Stimulated activated CD8-positive, alpha-beta memory T cell treated with anti-CD3 and anti-CD28 coated beads, Interleukin-4, amount 100 ng/mL, for 24 hours (primary cell): ENCODE data around the gene TRMT11.
"Not testable (repeated sequence)": the region's sequence is repeated elsewhere in the genome, so short reads cannot be mapped to it uniquely, and the experiment has no call there.

ENCODE experiments used
- DNase-seq: peaks from one replicate; pipeline ENCODE4 v3.0.0-alpha.2; 2020; ENCODE audit warnings: low read depth

The TRMT11 gene

GRCh38 chr6:125986301-125987025 is at the start of gene TRMT11:
Gene TRMT11 (plus strand): TSS chr6:125986540. CDS start chr6:125986551, 11 bp downstream.
- DNase-seq, result peak; percentile 75

- DNase-seq, result no peak
These were observed 47.3 kb upstream of the TRMT11 start for GRCh38 chr6:125939026-125939425.

GRCh38 chr6:125939791-125940190 is 46.5 kb upstream of the TRMT11 start:
- DNase-seq, result no peak

- DNase-seq, result no peak
These were observed 45.9 kb upstream of the TRMT11 start for GRCh38 chr6:125940247-125941041.

- no peak for DNase-seq
These were observed 43.4 kb upstream of the TRMT11 start for GRCh38 chr6:125942672-125943527.

GRCh38 chr6:125943528-125944433 is 42.6 kb upstream of the TRMT11 start:
- DNase-seq, result no peak

- no peak for DNase-seq
These were observed 41.9 kb upstream of the TRMT11 start for GRCh38 chr6:125944434-125944816.

GRCh38 chr6:125944896-125945295 is 41.4 kb upstream of the TRMT11 start:
- DNase-seq, result no peak

- no peak for DNase-seq
These were observed 40.8 kb upstream of the TRMT11 start for GRCh38 chr6:125945378-125946141.

- DNase-seq, result no peak
These were observed 38.7 kb upstream of the TRMT11 start for GRCh38 chr6:125947615-125948014.

- DNase-seq, result no peak
These were observed 37.9 kb upstream of the TRMT11 start for GRCh38 chr6:125948455-125948854.

- DNase-seq, result no peak
These were observed 37.3 kb upstream of the TRMT11 start for GRCh38 chr6:125949069-125949468.

GRCh38 chr6:125950293-125950692 is 36.0 kb upstream of the TRMT11 start:
- DNase-seq, result no peak

- not testable (repeated sequence) for DNase-seq
These were observed 35.6 kb upstream of the TRMT11 start for GRCh38 chr6:125950716-125951115.

GRCh38 chr6:125951323-125951722 is 35.0 kb upstream of the TRMT11 start:
- no peak for DNase-seq

GRCh38 chr6:125952764-125953501 is 33.4 kb upstream of the TRMT11 start:
- DNase-seq, result no peak

- DNase-seq, result no peak
These were observed 32.9 kb upstream of the TRMT11 start for GRCh38 chr6:125953502-125953875.

GRCh38 chr6:125954735-125955339 is 31.5 kb upstream of the TRMT11 start:
- DNase-seq, result no peak

GRCh38 chr6:125955973-125956372 is 30.4 kb upstream of the TRMT11 start:
- DNase-seq, result no peak
